ENCODE measurements around the gene PECR. TPM values are rescaled to one million over a fixed set of nuclear protein-coding genes. Genes with fewer than 3 reads are reported as not detected.

The PECR gene
- total RNA-seq: 18.9 TPM
- long read RNA-seq, transcript PECR-201 (8 exons, 1,853 nt): major isoform, 16 of 18 reads
- long read RNA-seq, partial matches to known transcripts: 0 of 18 reads
- long read RNA-seq, other reads (novel, unspliced or antisense): 2 of 18 reads

- no peaks in the 10 kb centered on the region for H3K36me3 ChIP-seq
- H3K27ac ChIP-seq: peak within 1 kb of the TSS; percentile 71
- H3K27me3 ChIP-seq: no peaks in the 10 kb centered on the region
- intact Hi-C loops (cut with DNase I): no loop called here
- no peaks in the 10 kb centered on the region for H3K9me3 ChIP-seq
- DNase-seq (peak; percentile 93), ATAC-seq (peak; percentile 99)
- H3K4me3 ChIP-seq: peak within 1 kb of the TSS; percentile 75
- H3K4me1 ChIP-seq: peaks cover 16% of the 10 kb centered on the region
- no peak for TF ChIP-seq CTCF (IDR thresholded peaks at IDR 0.05)
Observed at GRCh38 chr2:216081487-216082116, at the start of gene PECR, which contains the start of gene TMEM169. Gene PECR (minus strand): TSS chr2:216081809. CDS start chr2:216081741, 68 bp downstream. Gene TMEM169 (plus strand): TSS chr2:216081919. CDS start chr2:216095964, 14,045 bp downstream.

- Histone ChIP-seq H3K4me3 (no peak overlapping the region), H3K27ac (no peak overlapping the region), H3K27me3 (no peaks in the 10 kb centered on the region), H3K9me3 (no peaks in the 10 kb centered on the region), H3K36me3 (peaks cover 95% of the 10 kb centered on the region), H3K4me1 (peaks cover 5% of the 10 kb centered on the region)
- no peak for TF ChIP-seq CTCF (IDR thresholded peaks at IDR 0.05)
- no peak for ATAC-seq
- DNase-seq: no peak
- intact Hi-C loops (cut with DNase I): no loop called here
Observed at GRCh38 chr2:216130346-216130971, 48.9 kb upstream of the PECR start.

- H3K27ac ChIP-seq: no peak overlapping the region
- no peaks in the 10 kb centered on the region for H3K27me3 ChIP-seq
- ATAC-seq (no peak), DNase-seq (no peak)
- peaks cover 95% of the 10 kb centered on the region for H3K36me3 ChIP-seq
- intact Hi-C loops (cut with DNase I): no loop called here
- no peak overlapping the region for H3K4me3 ChIP-seq
- H3K4me1 ChIP-seq: no peaks in the 10 kb centered on the region
- TF ChIP-seq CTCF (IDR thresholded peaks at IDR 0.05): no peak
- no peaks in the 10 kb centered on the region for H3K9me3 ChIP-seq
Observed at GRCh38 chr2:216126943-216127342, 45.3 kb upstream of the PECR start.

GRCh38 chr2:216121255-216121654 is 39.6 kb upstream of the PECR start:
- H3K36me3 ChIP-seq: peaks cover 100% of the 10 kb centered on the region
- H3K4me3 ChIP-seq: no peak overlapping the region
- intact Hi-C loops (cut with DNase I): no loop called here
- H3K4me1 ChIP-seq: peaks cover 9% of the 10 kb centered on the region
- no peak for ATAC-seq
- no peak for TF ChIP-seq CTCF (IDR thresholded peaks at IDR 0.05)
- no peak overlapping the region for H3K27ac ChIP-seq
- H3K27me3 ChIP-seq: no peaks in the 10 kb centered on the region
- H3K9me3 ChIP-seq: no peaks in the 10 kb centered on the region
- DNase-seq: no peak

GRCh38 chr2:216119986-216120385 is 38.4 kb upstream of the PECR start:
- TF ChIP-seq CTCF (IDR thresholded peaks at IDR 0.05): no peak
- Histone ChIP-seq H3K27ac (no peak overlapping the region), H3K36me3 (peaks cover 93% of the 10 kb centered on the region), H3K4me1 (peaks cover 17% of the 10 kb centered on the region), H3K4me3 (no peak overlapping the region), H3K9me3 (no peaks in the 10 kb centered on the region), H3K27me3 (no peaks in the 10 kb centered on the region)
- intact Hi-C loops (cut with DNase I): no loop called here
- DNase-seq (no peak), ATAC-seq (peak; percentile 56)

Measured in upper lobe of right lung (tissue), 1 donor.